GM21717 (cell line): ENCODE results near the gene CTAGE6.
"Not testable (repeated sequence)": the region's sequence is repeated elsewhere in the genome, so short reads cannot be mapped to it uniquely, and the experiment has no call there.

ENCODE experiments used
- ATAC-seq: cut with Tn5 transposase; IDR thresholded peaks from one replicate; pipeline ENCODE4 v1.9.1; 2021; ENCODE audit warnings: mild to moderate bottlenecking, moderate library complexity; ENCODE audit not compliant: unreplicated experiment

CTAGE6 gene

GRCh38 chr7:143715543-143716193, 41.8 kb downstream of the CTAGE6 start:
- ATAC-seq: not testable (repeated sequence)

- ATAC-seq: not testable (repeated sequence)
These were observed 42.7 kb downstream of the CTAGE6 start for GRCh38 chr7:143714581-143715454.

DNA sequence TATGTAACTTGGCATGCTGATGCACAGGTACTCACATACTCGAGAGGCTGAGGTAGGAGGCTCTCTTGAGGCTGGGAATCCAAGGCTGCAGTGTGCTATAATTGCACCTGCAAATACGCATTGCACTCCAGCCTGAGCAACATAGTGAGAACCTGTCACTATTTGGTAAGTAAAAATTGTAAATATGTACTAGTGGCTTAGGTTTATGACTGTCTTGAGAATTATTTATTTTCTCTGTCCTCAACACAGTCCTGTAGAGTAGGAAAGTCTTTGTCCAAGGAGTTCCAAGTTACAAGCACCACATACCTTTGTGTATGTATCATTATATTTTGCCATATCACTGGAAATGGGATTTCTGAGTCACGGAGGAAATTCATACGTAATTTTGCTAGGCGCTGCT, 45.1 kb downstream of the CTAGE6 start:
- ATAC-seq: not testable (repeated sequence)

GRCh38 chr7:143711727-143712324, 45.7 kb downstream of the CTAGE6 start:
- not testable (repeated sequence) for ATAC-seq

GRCh38 chr7:143709895-143710294, 47.6 kb downstream of the CTAGE6 start:
- ATAC-seq: not testable (repeated sequence)
